B cell (primary cell): ENCODE results near the gene MRO. TPM values are rescaled to one million over a fixed set of nuclear protein-coding genes. Genes with fewer than 3 reads are reported as not detected.

ENCODE experiments used
- ATAC-seq: fragments of 200-7000 bp; cut with Tn5 transposase; one replicate; pipeline ENCODE4 v1.10.0; 2021; ENCODE audit warnings: low read depth, mild to moderate bottlenecking, moderate number of reproducible peaks, moderate library complexity
- CTCF ChIA-PET: fragments of 350-600 bp; sonication (Branson Sonifier 250); formaldehyde crosslinking; loops from one replicate; lab custom pipeline; 2021; ENCODE audit warnings: antibody characterized with exemption, inconsistent platforms; lab: Charles Lee
- POLR2A ChIA-PET: fragments of 350-600 bp; sonication (Branson Sonifier 250); formaldehyde crosslinking; loops from one replicate; lab custom pipeline; 2021; ENCODE audit warnings: antibody characterized with exemption; lab: Charles Lee
- DNase-seq: peaks from one replicate; pipeline ENCODE4 v3.0.0; 2013
- H2AFZ ChIP-seq: 2 replicates; pipeline ENCODE4 v1.6.1; 2012; ENCODE audit warnings: mild to moderate bottlenecking, low read depth, low read length; ENCODE audit not compliant: insufficient read depth, poor library complexity, severe bottlenecking
- H3K27ac ChIP-seq, 2 donors: 1 replicate in 1 of 2; 2 replicates in 1 of 2; pipeline ENCODE4 v1.5.1; 2012 to 2013; ENCODE audit warnings: low read length in 2 of 2, mild to moderate bottlenecking in 2 of 2, moderate library complexity in 1 of 2
- H3K27me3 ChIP-seq, 4 experiments: fragments of 200-600 bp in 1 of 4; sonication (generic) in 1 of 4; replicated peaks in 1 of 4; 1 replicate in 2 of 4; 2 replicates in 2 of 4; pipeline versions ENCODE4 v1.6.1 to v1.7.0; 2013 to 2016; ENCODE audit warnings: low read length in 3 of 4, mild to moderate bottlenecking in 2 of 4, mixed read lengths in 1 of 4, moderate library complexity in 1 of 4; ENCODE audit not compliant: insufficient read depth in 4 of 4, control insufficient read depth in 3 of 4; ENCODE audit errors: control extremely low read depth in 1 of 4
- H3K36me3 ChIP-seq, 2 experiments: replicated peaks in 1 of 2; 1 replicate in 1 of 2; 2 replicates in 1 of 2; pipeline versions ENCODE4 v1.6.1 to v1.7.1; 2013; ENCODE audit warnings: low read length in 1 of 2; ENCODE audit not compliant: insufficient read depth in 2 of 2, control insufficient read depth in 1 of 2; ENCODE audit errors: control extremely low read depth in 1 of 2, extremely low read depth in 1 of 2
- H3K4me1 ChIP-seq, 2 donors: fragments of 200-600 bp in 1 of 2; sonication (generic) in 1 of 2; 1 replicate in 1 of 2; 2 replicates in 1 of 2; pipeline versions ENCODE4 v1.5.1 to v1.6.1; 2013 to 2017; ENCODE audit warnings: low read length in 2 of 2; ENCODE audit not compliant: control insufficient read depth in 2 of 2, insufficient read depth in 2 of 2
- H3K4me2 ChIP-seq: replicated peaks from 2 replicates; pipeline ENCODE3; 2012; ENCODE audit warnings: mild to moderate bottlenecking, low read depth, low read length; ENCODE audit not compliant: poor library complexity, severe bottlenecking
- H3K4me3 ChIP-seq, 5 experiments: fragments of 200-600 bp in 1 of 5; sonication (generic) in 1 of 5; 1 replicate in 3 of 5; 2 replicates in 2 of 5; pipeline versions ENCODE4 v1.5.1 to v1.7.0; 2011 to 2016; ENCODE audit warnings: low read length in 4 of 5, mild to moderate bottlenecking in 4 of 5, low read depth in 2 of 5, control low read depth in 1 of 5, moderate library complexity in 1 of 5; ENCODE audit not compliant: insufficient read depth in 1 of 5; ENCODE audit errors: control extremely low read depth in 1 of 5, extremely low read depth in 1 of 5
- H3K79me2 ChIP-seq: fragments of 200-600 bp; sonication (generic); one replicate; pipeline ENCODE4 v1.6.0; 2016; ENCODE audit warnings: low read length; ENCODE audit not compliant: control insufficient read depth, insufficient read depth
- H3K9ac ChIP-seq: fragments of 200-600 bp; sonication (generic); 2 replicates; pipeline ENCODE4 v1.6.1; 2017; ENCODE audit warnings: mild to moderate bottlenecking, low read length, moderate library complexity
- H3K9me3 ChIP-seq, 3 donors: one replicate each; pipeline versions ENCODE4 v1.6.1 to v1.7.1; 2013; ENCODE audit warnings: low read length in 2 of 3; ENCODE audit not compliant: control insufficient read depth in 2 of 3, insufficient read depth in 1 of 3; ENCODE audit errors: control extremely low read depth in 1 of 3
- H4K20me1 ChIP-seq: 2 replicates; pipeline ENCODE4 v1.6.0; 2012; ENCODE audit warnings: mild to moderate bottlenecking, low read length; ENCODE audit not compliant: insufficient read depth, control insufficient read depth, poor library complexity, severe bottlenecking
- H3K27ac Mint-ChIP-seq: one replicate; pipeline ENCODE4 v1.8.0; 2021; ENCODE audit warnings: mixed read lengths
- H3K27me3 Mint-ChIP-seq: one replicate; pipeline ENCODE4 v1.8.0; 2021; ENCODE audit warnings: mixed read lengths
- H3K4me1 Mint-ChIP-seq: one replicate; pipeline ENCODE4 v1.8.0; 2021; ENCODE audit warnings: mixed read lengths
- H3K4me3 Mint-ChIP-seq: one replicate; pipeline ENCODE4 v1.8.0; 2021; ENCODE audit warnings: mixed read lengths
- H3K9me3 Mint-ChIP-seq: one replicate; pipeline ENCODE4 v1.8.0; 2022; ENCODE audit warnings: mixed read lengths; ENCODE audit not compliant: insufficient read depth
- EZH2 ChIP-seq: IDR thresholded peaks from 2 replicates; pipeline ENCODE4 v1.6.1; 2012; ENCODE audit warnings: borderline replicate concordance, low read depth, mild to moderate bottlenecking, moderate library complexity, low read length; ENCODE audit not compliant: insufficient read depth, poor library complexity, severe bottlenecking
- WGBS: methylation state at CpG from one replicate; pipeline ENCODE4 v1.1.5; 2013; ENCODE audit warnings: missing lambda C conversion rate; ENCODE audit not compliant: insufficient coverage; 5-methylcytosine and 5-hydroxymethylcytosine counted together
- intact Hi-C: fragments of 100-400 bp; cut with micrococcal nuclease; formaldehyde crosslinking; loops from one replicate; pipeline ENCODE4 v1.10.0; 2022
- polyA plus RNA-seq: library from polyadenylated mRNA; depleted of rRNA; stranded (reverse); fragments of >200 nt; gene quantifications from 2 replicates; pipeline ENCODE4 v1.2.3, GENCODE V29; 2012
- total RNA-seq, 2 donors: library from RNA; stranded (reverse); fragments of 120-200 nt in 1 of 2; gene quantifications; 1 replicate in 1 of 2; 2 replicates in 1 of 2; pipeline versions ENCODE4 v1.2.3 to v1.2.4, GENCODE V29; 2013 to 2022
- TF ChIP-seq, protein P1 (sequence below): fragments of 200-600 bp; IDR thresholded peaks from one replicate; pipeline ENCODE4 v1.8.0; 2022; ENCODE audit warnings: antibody characterized with exemption, mild to moderate bottlenecking

MRO gene
- total and polyA plus RNA-seq, 2 donors (not counting 1 experiment from before 2014, with no cell fraction given) = not detected

DNA sequence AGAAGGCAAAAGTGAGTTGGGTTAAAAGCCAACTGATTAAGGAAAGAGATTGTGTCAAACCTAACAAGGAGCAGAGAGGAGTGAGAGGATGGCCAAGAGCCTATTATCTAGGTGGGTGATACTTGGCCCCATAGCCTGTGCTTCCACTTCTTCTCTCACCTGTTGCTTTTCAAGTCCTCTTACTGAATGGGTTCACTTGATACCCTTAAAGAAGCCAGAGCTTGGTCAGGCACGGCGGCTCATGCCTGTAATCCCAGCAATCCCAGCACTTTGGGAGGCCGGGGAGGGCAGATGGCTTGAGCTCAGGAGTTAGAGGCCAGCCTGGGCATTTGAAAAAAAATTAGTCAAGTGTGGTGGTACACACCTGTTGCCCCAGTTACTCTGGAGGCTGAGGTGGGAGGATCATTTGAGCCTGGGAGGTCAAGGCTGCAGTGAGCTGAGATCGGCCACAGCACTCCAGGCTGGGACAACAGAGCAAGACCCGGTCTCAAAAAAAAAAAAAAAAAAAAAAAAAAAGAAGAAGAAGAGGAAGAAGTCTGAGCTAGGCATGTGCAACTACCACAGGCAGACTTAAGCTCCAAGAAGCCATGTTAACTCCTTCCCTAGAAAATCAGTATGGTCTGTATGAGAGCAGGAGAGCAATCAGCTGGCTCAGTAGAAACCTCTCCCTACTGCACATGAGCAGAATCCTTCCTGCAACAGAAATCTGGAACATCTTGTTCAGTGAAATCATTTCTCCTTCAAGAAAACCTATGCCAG lies 30.7 kb upstream of the MRO start:
- Histone ChIP-seq H3K4me1 (no peaks in the 10 kb centered on the region), H3K27ac (no peak overlapping the region), H3K27me3 (peaks cover 0 to 2% (median under 1%) of the 10 kb centered on the region in 4 experiments), H3K36me3 (no peaks in the 10 kb centered on the region), H2AFZ (no peak overlapping the region), H3K9me3 (peaks cover 0 to 10% (median 8%) of the 10 kb centered on the region in 3 donors), H3K9ac (no peak overlapping the region), H3K4me3 (no peak overlapping the region), H4K20me1 (no peaks in the 10 kb centered on the region), H3K4me2 (no peak overlapping the region), H3K79me2 (no peaks in the 10 kb centered on the region)
- ChIA-PET CTCF (interaction anchor here (1.0 kb wide), 1 partner anchor 30 kb away, joined by 3 read pairs; the partner anchor contains the start of gene MRO), POLR2A (no interaction called here)
- Mint-ChIP-seq H3K27me3 (peaks cover 12% of the 10 kb centered on the region), H3K27ac (no peak overlapping the region), H3K4me3 (no peak overlapping the region), H3K4me1 (no peaks in the 10 kb centered on the region), H3K9me3 (no peaks in the 10 kb centered on the region)
- no peak for ATAC-seq
- intact Hi-C loops = no loop called here
- TF ChIP-seq EZH2 = no peak
- TF ChIP-seq, protein P1, sequence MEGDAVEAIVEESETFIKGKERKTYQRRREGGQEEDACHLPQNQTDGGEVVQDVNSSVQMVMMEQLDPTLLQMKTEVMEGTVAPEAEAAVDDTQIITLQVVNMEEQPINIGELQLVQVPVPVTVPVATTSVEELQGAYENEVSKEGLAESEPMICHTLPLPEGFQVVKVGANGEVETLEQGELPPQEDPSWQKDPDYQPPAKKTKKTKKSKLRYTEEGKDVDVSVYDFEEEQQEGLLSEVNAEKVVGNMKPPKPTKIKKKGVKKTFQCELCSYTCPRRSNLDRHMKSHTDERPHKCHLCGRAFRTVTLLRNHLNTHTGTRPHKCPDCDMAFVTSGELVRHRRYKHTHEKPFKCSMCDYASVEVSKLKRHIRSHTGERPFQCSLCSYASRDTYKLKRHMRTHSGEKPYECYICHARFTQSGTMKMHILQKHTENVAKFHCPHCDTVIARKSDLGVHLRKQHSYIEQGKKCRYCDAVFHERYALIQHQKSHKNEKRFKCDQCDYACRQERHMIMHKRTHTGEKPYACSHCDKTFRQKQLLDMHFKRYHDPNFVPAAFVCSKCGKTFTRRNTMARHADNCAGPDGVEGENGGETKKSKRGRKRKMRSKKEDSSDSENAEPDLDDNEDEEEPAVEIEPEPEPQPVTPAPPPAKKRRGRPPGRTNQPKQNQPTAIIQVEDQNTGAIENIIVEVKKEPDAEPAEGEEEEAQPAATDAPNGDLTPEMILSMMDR = no peak
- 98% methylated on average over 3 of the region's 5 CpGs for WGBS
- no peak for DNase-seq

DNA sequence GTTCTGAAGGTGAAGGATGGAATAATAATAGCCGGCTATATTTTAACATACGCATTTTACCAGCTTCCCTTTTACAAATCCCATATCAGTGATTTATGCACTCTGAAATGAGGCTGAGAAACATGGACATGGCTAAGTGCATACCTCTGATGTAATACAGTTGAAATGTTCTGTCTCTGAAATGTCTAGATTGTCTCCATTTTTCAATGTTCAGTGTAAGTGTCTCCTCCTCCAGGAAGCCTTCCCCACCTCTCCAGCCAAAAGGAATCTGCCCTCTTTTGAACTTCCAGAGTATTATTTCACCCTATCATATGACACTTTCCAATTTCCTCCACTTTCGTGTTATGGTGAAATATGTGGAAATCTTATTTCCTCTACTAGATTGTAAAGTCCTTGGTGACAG lies 29.6 kb upstream of the MRO start:
- Mint-ChIP-seq H3K4me3 (no peak overlapping the region), H3K9me3 (no peaks in the 10 kb centered on the region), H3K27me3 (peaks cover 11% of the 10 kb centered on the region), H3K27ac (no peak overlapping the region), H3K4me1 (no peaks in the 10 kb centered on the region)
- ChIA-PET POLR2A (no interaction called here), CTCF (no interaction called here)
- Histone ChIP-seq H3K4me2 (no peak overlapping the region), H3K79me2 (no peaks in the 10 kb centered on the region), H3K4me1 (no peaks in the 10 kb centered on the region), H3K27me3 (peaks cover 0 to 2% (median under 1%) of the 10 kb centered on the region in 4 experiments), H3K9ac (no peak overlapping the region), H3K36me3 (no peaks in the 10 kb centered on the region), H3K27ac (no peak overlapping the region), H3K4me3 (no peak overlapping the region), H3K9me3 (peaks cover 0 to 5% (median 4%) of the 10 kb centered on the region in 3 donors), H2AFZ (no peak overlapping the region), H4K20me1 (no peaks in the 10 kb centered on the region)
- intact Hi-C loops = no loop called here
- no CpG with 5 or more reads among the region's 3 CpGs for WGBS
- DNase-seq (no peak), ATAC-seq (no peak)
- TF ChIP-seq, protein P1 = no peak
- TF ChIP-seq EZH2 = no peak
